NCI-H345 treated with DMSO at 0.1 percent for 48 hours (cell line): Measurements from ENCODE around the gene PTPN13.

Experiments used
- DNase-seq: peaks from one replicate; lab custom pipeline; 2025; ENCODE audit not compliant: unreplicated experiment; lab: John Stamatoyannopoulos, UW

The PTPN13 gene

GRCh38 chr4:86593688-86594558 lies at the start of gene PTPN13:
Gene PTPN13 (plus strand): TSS chr4:86594315. CDS start chr4:86635257, 40,942 bp downstream.
- DNase-seq, result peak; percentile 77

- DNase-seq, result no peak
Measured at GRCh38 chr4:86547140-86547539, 47.0 kb upstream of the PTPN13 start.

- no peak for DNase-seq
Measured at GRCh38 chr4:86549163-86549788, 44.8 kb upstream of the PTPN13 start.

- no peak for DNase-seq
Measured at GRCh38 chr4:86551387-86551786, 42.7 kb upstream of the PTPN13 start.

- DNase-seq, result no peak
Measured at GRCh38 chr4:86554646-86555045, 39.5 kb upstream of the PTPN13 start.

- no peak for DNase-seq
Measured at GRCh38 chr4:86556791-86557415, 37.2 kb upstream of the PTPN13 start.

GRCh38 chr4:86557526-86557925 lies 36.6 kb upstream of the PTPN13 start:
- DNase-seq, result no peak

GRCh38 chr4:86558258-86558657 lies 35.9 kb upstream of the PTPN13 start:
- no peak for DNase-seq

GRCh38 chr4:86558797-86559196 lies 35.3 kb upstream of the PTPN13 start:
- no peak for DNase-seq

- DNase-seq, result no peak
Measured at GRCh38 chr4:86560447-86560846, 33.7 kb upstream of the PTPN13 start.

GRCh38 chr4:86561256-86561655 lies 32.9 kb upstream of the PTPN13 start:
- no peak for DNase-seq

- DNase-seq, result no peak
Measured at GRCh38 chr4:86563416-86563815, 30.7 kb upstream of the PTPN13 start.

- no peak for DNase-seq
Measured at GRCh38 chr4:86564795-86565194, 29.3 kb upstream of the PTPN13 start.

- no peak for DNase-seq
Measured at GRCh38 chr4:86565651-86566050, 28.5 kb upstream of the PTPN13 start.

GRCh38 chr4:86569103-86569870 lies 24.8 kb upstream of the PTPN13 start:
- no peak for DNase-seq

- no peak for DNase-seq
Measured at GRCh38 chr4:86579941-86580340, 14.2 kb upstream of the PTPN13 start.

GRCh38 chr4:86582410-86582809 lies 11.7 kb upstream of the PTPN13 start:
- no peak for DNase-seq

GRCh38 chr4:86586160-86586572 lies 7.9 kb upstream of the PTPN13 start:
- no peak for DNase-seq

- no peak for DNase-seq
Measured at GRCh38 chr4:86586626-86587380, 7.3 kb upstream of the PTPN13 start.

GRCh38 chr4:86587381-86588140 lies 6.6 kb upstream of the PTPN13 start:
- no peak for DNase-seq
